Measurements from ENCODE around the gene ARAP1.

DNA sequence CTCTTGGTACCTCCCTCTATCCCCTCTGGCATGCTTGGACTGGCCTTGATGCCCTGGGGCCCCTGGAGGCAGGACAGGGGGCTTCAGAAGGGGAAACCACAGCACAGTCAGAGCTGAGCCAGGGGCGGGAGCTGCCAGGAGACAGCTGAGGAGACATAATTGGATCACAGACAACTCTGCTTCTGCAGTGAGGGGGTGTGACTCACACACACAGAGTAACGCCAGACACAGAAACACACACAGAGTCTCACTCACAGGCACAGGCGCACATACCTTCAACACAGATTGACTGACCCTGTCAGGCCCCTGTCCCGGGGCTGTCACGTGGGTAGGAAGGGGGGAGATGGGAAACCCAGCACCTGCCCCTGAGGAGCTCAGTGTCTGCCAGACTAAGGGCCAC, 21.1 kb upstream of the ARAP1 start:
- TF ChIP-seq, protein P1, sequence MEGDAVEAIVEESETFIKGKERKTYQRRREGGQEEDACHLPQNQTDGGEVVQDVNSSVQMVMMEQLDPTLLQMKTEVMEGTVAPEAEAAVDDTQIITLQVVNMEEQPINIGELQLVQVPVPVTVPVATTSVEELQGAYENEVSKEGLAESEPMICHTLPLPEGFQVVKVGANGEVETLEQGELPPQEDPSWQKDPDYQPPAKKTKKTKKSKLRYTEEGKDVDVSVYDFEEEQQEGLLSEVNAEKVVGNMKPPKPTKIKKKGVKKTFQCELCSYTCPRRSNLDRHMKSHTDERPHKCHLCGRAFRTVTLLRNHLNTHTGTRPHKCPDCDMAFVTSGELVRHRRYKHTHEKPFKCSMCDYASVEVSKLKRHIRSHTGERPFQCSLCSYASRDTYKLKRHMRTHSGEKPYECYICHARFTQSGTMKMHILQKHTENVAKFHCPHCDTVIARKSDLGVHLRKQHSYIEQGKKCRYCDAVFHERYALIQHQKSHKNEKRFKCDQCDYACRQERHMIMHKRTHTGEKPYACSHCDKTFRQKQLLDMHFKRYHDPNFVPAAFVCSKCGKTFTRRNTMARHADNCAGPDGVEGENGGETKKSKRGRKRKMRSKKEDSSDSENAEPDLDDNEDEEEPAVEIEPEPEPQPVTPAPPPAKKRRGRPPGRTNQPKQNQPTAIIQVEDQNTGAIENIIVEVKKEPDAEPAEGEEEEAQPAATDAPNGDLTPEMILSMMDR (IDR thresholded peaks at IDR 0.05 in 4 of 5, conservative IDR thresholded peaks at IDR 0.05 in 1 of 5): no peak
- TF ChIP-seq POLR2A (IDR thresholded peaks at IDR 0.05): no peak

Data from gastrocnemius medialis (tissue), 4 donors.